PC-3 (cell line): Measurements from ENCODE around the gene METTL8. TPM values are rescaled to one million over a fixed set of nuclear protein-coding genes. Genes with fewer than 3 reads are reported as not detected.

Source experiments
- ATAC-seq: fragments of 200-7000 bp; cut with Tn5 transposase; 2 replicates; pipeline ENCODE4 v1.9.1; 2020; ENCODE audit warnings: mild to moderate bottlenecking, moderate library complexity
- BruUV-seq: library from RNA; stranded (reverse); fragments of 400-500 nt; replicated peaks from 2 replicates; lab custom pipeline; 2021; lab: Mats Ljungman, UMichigan
- CTCF ChIA-PET: fragments of 300-600 bp; sonication (Branson Sonifier 250); formaldehyde crosslinking; loops from one replicate; lab custom pipeline; 2022; ENCODE audit warnings: antibody characterized with exemption; lab: Charles Lee
- POLR2A ChIA-PET: fragments of 300-600 bp; sonication (Branson Sonifier 250); formaldehyde crosslinking; loops from one replicate; lab custom pipeline; 2022; ENCODE audit warnings: antibody characterized with exemption; ENCODE audit not compliant: unreplicated experiment; lab: Charles Lee
- DNase-seq: peaks from one replicate; pipeline ENCODE4 v3.0.0-alpha.2; 2015
- H2AFZ ChIP-seq: fragments of 300-600 bp; sonication (generic); 2 replicates; pipeline ENCODE4 v1.6.0; 2016; ENCODE audit warnings: antibody characterized with exemption, low read length
- H3F3A ChIP-seq: fragments of 300-600 bp; sonication (generic); one replicate; pipeline ENCODE4 v1.6.0; 2017; ENCODE audit warnings: antibody characterized with exemption, low read length, control low read depth, mild to moderate bottlenecking; ENCODE audit not compliant: unreplicated experiment
- H3K27ac ChIP-seq: fragments of 300-600 bp; sonication (generic); 2 replicates; pipeline ENCODE4 v1.5.1; 2016; ENCODE audit warnings: mild to moderate bottlenecking, low read length
- H3K27me3 ChIP-seq: fragments of 300-600 bp; sonication (generic); 2 replicates; pipeline ENCODE4 v1.6.1; 2016; ENCODE audit warnings: low read length, mixed read lengths
- H3K36me3 ChIP-seq: fragments of 300-600 bp; sonication (generic); 2 replicates; pipeline ENCODE4 v1.6.1; 2016; ENCODE audit warnings: low read depth, mixed run types, low read length, mixed read lengths
- H3K4me1 ChIP-seq: fragments of 300-600 bp; sonication (generic); 2 replicates; pipeline ENCODE4 v1.5.1; 2016; ENCODE audit warnings: low read length; ENCODE audit not compliant: insufficient read depth
- H3K4me2 ChIP-seq: fragments of 300-600 bp; sonication (generic); 2 replicates; pipeline ENCODE4 v1.6.0; 2016; ENCODE audit warnings: low read length
- H3K4me3 ChIP-seq: fragments of 300-600 bp; sonication (generic); 2 replicates; pipeline ENCODE4 v1.5.1; 2016; ENCODE audit warnings: mild to moderate bottlenecking, low read length, mixed read lengths
- H3K79me2 ChIP-seq: fragments of 300-600 bp; sonication (generic); 2 replicates; pipeline ENCODE4 v1.6.1; 2017; ENCODE audit warnings: low read length, mixed read lengths
- H3K9ac ChIP-seq: fragments of 300-600 bp; sonication (generic); 2 replicates; pipeline ENCODE4 v1.6.0; 2016; ENCODE audit warnings: mild to moderate bottlenecking, low read length
- H3K9me2 ChIP-seq: fragments of 300-600 bp; sonication (generic); replicated peaks from 2 replicates; pipeline ENCODE4 v1.6.1; 2016; ENCODE audit warnings: mixed run types, low read length, mixed read lengths
- H3K9me3 ChIP-seq: fragments of 300-600 bp; sonication (generic); 2 replicates; pipeline ENCODE4 v1.6.1; 2016; ENCODE audit warnings: low read length, mixed read lengths
- H4K20me1 ChIP-seq: fragments of 300-600 bp; sonication (generic); 2 replicates; pipeline ENCODE4 v1.6.1; 2016; ENCODE audit warnings: low read length, mixed read lengths
- EZH2 ChIP-seq: fragments of 300-600 bp; sonication (generic); IDR thresholded peaks from one replicate; pipeline ENCODE4 v1.6.1; 2017; ENCODE audit warnings: antibody characterized with exemption, mild to moderate bottlenecking, low read length; ENCODE audit not compliant: unreplicated experiment
- EZH2phosphoT487 ChIP-seq: fragments of 300-600 bp; sonication (generic); IDR thresholded peaks from 2 replicates; pipeline ENCODE4 v1.6.1; 2018; ENCODE audit warnings: mild to moderate bottlenecking, antibody characterized with exemption, low read length, borderline replicate concordance
- intact Hi-C: fragments of 100-400 bp; cut with micrococcal nuclease; formaldehyde crosslinking; loops from 2 replicates; pipeline ENCODE4 v1.9.0; 2023
- total RNA-seq: library from RNA; depleted of rRNA; stranded (reverse); fragments of >200 nt; gene quantifications from 2 replicates; pipeline ENCODE4 v1.2.3, GENCODE V29; 2014
- TF ChIP-seq, protein P1 (sequence below): fragments of 300-600 bp; sonication (generic); conservative IDR thresholded peaks from 2 replicates; pipeline ENCODE4 v1.5.1; 2017; ENCODE audit warnings: antibody characterized with exemption, low read depth, mild to moderate bottlenecking, low read length

Gene METTL8
- total RNA-seq, 1 experiment from 2014 or later: 10.8 TPM

DNA sequence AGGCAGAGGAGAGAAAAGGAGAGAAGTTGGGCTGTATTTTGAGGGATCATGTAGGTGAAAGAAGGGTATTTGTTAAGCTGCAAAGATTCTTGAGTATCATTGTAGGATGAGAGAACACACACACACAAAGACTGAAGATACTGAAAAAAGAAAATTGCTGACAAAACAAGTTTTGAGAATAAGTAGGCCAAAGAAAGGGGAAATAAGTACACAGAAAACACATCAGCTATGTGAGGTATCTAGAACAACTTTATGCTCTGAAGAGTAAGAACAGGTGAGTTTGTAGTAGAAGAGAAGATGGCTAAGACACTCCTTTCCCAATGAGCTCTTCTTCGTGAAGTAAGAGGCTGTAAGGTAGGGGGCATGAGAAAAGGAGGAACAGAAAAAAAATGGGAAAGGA, 28.2 kb downstream of the METTL8 start:
- CTCF ChIA-PET: no interaction called here
- no peak overlapping the region for H3K9ac ChIP-seq
- H3K4me1 ChIP-seq: peaks cover 40% of the 10 kb centered on the region
- no peaks in the 10 kb centered on the region for H3K27me3 ChIP-seq
- no peak overlapping the region for H3K4me2 ChIP-seq
- no peak overlapping the region for H3K4me3 ChIP-seq
- H3K27ac ChIP-seq: 0 out of 2 replicates have a peak overlapping the region, but pooled peaks have one; percentile 68
- no peaks in the 10 kb centered on the region for H3K9me2 ChIP-seq
- H3K36me3 ChIP-seq: peaks cover 17% of the 10 kb centered on the region; the same call in 1 of the 2 replicates
- ATAC-seq: no peak
- H3K79me2 ChIP-seq: peaks cover 67% of the 10 kb centered on the region
- H4K20me1 ChIP-seq: no peaks in the 10 kb centered on the region
- POLR2A ChIA-PET: no interaction called here
- no peak overlapping the region for H2AFZ ChIP-seq
- no TSS peak for BruUV-seq
- TF ChIP-seq EZH2phosphoT487: no peak
- no peak for TF ChIP-seq EZH2
- TF ChIP-seq, protein P1, sequence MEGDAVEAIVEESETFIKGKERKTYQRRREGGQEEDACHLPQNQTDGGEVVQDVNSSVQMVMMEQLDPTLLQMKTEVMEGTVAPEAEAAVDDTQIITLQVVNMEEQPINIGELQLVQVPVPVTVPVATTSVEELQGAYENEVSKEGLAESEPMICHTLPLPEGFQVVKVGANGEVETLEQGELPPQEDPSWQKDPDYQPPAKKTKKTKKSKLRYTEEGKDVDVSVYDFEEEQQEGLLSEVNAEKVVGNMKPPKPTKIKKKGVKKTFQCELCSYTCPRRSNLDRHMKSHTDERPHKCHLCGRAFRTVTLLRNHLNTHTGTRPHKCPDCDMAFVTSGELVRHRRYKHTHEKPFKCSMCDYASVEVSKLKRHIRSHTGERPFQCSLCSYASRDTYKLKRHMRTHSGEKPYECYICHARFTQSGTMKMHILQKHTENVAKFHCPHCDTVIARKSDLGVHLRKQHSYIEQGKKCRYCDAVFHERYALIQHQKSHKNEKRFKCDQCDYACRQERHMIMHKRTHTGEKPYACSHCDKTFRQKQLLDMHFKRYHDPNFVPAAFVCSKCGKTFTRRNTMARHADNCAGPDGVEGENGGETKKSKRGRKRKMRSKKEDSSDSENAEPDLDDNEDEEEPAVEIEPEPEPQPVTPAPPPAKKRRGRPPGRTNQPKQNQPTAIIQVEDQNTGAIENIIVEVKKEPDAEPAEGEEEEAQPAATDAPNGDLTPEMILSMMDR: no peak
- DNase-seq: no peak
- peaks cover 3% of the 10 kb centered on the region for H3F3A ChIP-seq
- H3K9me3 ChIP-seq: no peaks in the 10 kb centered on the region; the same call in 1 of the 2 replicates
- intact Hi-C loops: no loop called here

DNA sequence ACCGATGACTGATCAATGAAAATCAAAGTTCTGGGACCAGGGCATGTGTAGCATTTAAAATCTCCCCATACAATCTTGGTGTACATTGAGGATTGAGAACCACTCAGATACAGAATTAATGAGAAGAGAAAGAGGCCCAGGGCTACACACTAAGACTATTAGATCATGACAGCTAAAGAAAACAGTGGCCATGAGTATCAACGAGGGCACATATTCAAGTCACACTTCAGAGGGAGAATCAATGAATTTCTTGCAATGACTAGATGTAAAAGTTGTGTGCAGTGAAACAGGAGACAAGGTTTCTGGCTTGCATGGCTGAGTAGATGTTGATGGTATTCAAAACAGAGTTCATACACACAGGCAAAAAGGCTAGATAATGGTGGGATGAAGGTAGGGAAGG, 29.1 kb downstream of the METTL8 start:
- peaks cover 17% of the 10 kb centered on the region; the same call in 1 of the 2 replicates for H3K36me3 ChIP-seq
- intact Hi-C loops: no loop called here
- H3K9ac ChIP-seq: peak overlapping the region; percentile 31; the same call in 1 of the 2 replicates
- H3K4me2 ChIP-seq: no peak overlapping the region
- ATAC-seq (no peak), DNase-seq (no peak)
- no peaks in the 10 kb centered on the region for H3K9me2 ChIP-seq
- H3K27ac ChIP-seq: peak overlapping the region; percentile 68
- ChIA-PET CTCF (no interaction called here), POLR2A (interaction anchor here (0.7 kb wide), 1 partner anchor 55 kb away, joined by 5 read pairs; no protein-coding TSS in a partner anchor)
- peak overlapping the region; percentile 18; the same call in 1 of the 2 replicates for H3K4me3 ChIP-seq
- no peaks in the 10 kb centered on the region for H3K27me3 ChIP-seq
- peaks cover 3% of the 10 kb centered on the region for H3F3A ChIP-seq
- TF ChIP-seq EZH2: no peak
- TF ChIP-seq EZH2phosphoT487: no peak
- TF ChIP-seq, protein P1: no peak
- no peak overlapping the region for H2AFZ ChIP-seq
- no peaks in the 10 kb centered on the region for H4K20me1 ChIP-seq
- peaks cover 32% of the 10 kb centered on the region for H3K4me1 ChIP-seq
- peaks cover 67% of the 10 kb centered on the region for H3K79me2 ChIP-seq
- no TSS peak for BruUV-seq
- H3K9me3 ChIP-seq: no peaks in the 10 kb centered on the region; the same call in 1 of the 2 replicates

DNA sequence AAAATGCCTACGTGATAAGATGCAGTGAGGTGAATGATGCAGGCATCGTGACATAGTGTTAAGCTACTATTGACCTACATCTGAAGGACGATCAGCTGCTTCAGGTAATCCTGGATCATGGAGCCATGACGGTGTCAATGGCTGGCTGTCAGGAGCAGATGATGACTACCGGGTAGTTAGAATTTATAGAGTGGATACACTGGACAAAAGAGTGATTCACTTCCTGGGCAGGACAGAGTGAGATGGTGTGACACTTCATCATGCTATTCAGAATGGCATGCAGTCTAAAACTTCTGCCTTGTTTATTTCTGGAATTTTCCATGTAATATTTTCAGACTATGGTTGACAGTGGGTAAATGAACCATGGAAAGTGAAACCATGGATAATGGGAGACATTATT, 29.5 kb downstream of the METTL8 start:
- Histone ChIP-seq H3K9me2 (no peaks in the 10 kb centered on the region), H2AFZ (no peak overlapping the region), H4K20me1 (no peaks in the 10 kb centered on the region), H3K4me1 (peaks cover 28% of the 10 kb centered on the region), H3K4me2 (peak overlapping the region; percentile 52), H3F3A (peaks cover 3% of the 10 kb centered on the region), H3K4me3 (no peak overlapping the region), H3K9me3 (no peaks in the 10 kb centered on the region; the same call in 1 of the 2 replicates), H3K79me2 (peaks cover 65% of the 10 kb centered on the region), H3K9ac (no peak overlapping the region), H3K27ac (peak overlapping the region; percentile 68), H3K36me3 (peaks cover 17% of the 10 kb centered on the region; the same call in 1 of the 2 replicates), H3K27me3 (no peaks in the 10 kb centered on the region)
- TF ChIP-seq EZH2 (no peak), EZH2phosphoT487 (no peak)
- TF ChIP-seq, protein P1: no peak
- POLR2A ChIA-PET: interaction anchor here (0.7 kb wide), 1 partner anchor 55 kb away, joined by 5 read pairs; no protein-coding TSS in a partner anchor
- BruUV-seq: no TSS peak
- ATAC-seq: peak; percentile 91
- CTCF ChIA-PET: interaction anchor here (0.6 kb wide), 1 partner anchor 12 kb away, joined by 3 read pairs; no protein-coding TSS in a partner anchor
- DNase-seq: peak; percentile 93
- intact Hi-C loops: no loop called here
